Pulmonary artery endothelial cell (primary cell): ENCODE measurements around the gene RPS6KC1. TPM values are rescaled to one million over a fixed set of nuclear protein-coding genes. Genes with fewer than 3 reads are reported as not detected.
"Not testable (repeated sequence)": the region's sequence is repeated elsewhere in the genome, so short reads cannot be mapped to it uniquely, and the experiment has no call there.

Source experiments
- DNase-seq: peaks from one replicate; pipeline ENCODE4 v3.0.0-alpha.2; 2011; ENCODE audit warnings: low read depth, low spot score
- total RNA-seq: library from RNA; depleted of rRNA; stranded (reverse); fragments of >200 nt; gene quantifications from 2 replicates; pipeline ENCODE4 v1.2.3, GENCODE V29; 2014

RPS6KC1 gene
- total RNA-seq, 1 donor from 2014 or later, result 19.7 TPM

GRCh38 chr1:213276236-213276635 lies 225.2 kb downstream of the RPS6KC1 start:
- no peak for DNase-seq

- no peak for DNase-seq
These were observed 226.0 kb downstream of the RPS6KC1 start for GRCh38 chr1:213277036-213277435.

GRCh38 chr1:213279410-213279809 lies 228.4 kb downstream of the RPS6KC1 start:
- DNase-seq, result no peak

- DNase-seq, result no peak
These were observed 230.7 kb downstream of the RPS6KC1 start for GRCh38 chr1:213281640-213282301.

GRCh38 chr1:213284626-213285025 lies 233.6 kb downstream of the RPS6KC1 start:
- DNase-seq, result no peak

- no peak for DNase-seq
These were observed 235.2 kb downstream of the RPS6KC1 start for GRCh38 chr1:213286235-213286634.

- DNase-seq, result no peak
These were observed 236.9 kb downstream of the RPS6KC1 start for GRCh38 chr1:213287987-213288386.

GRCh38 chr1:213291526-213291925 lies 240.5 kb downstream of the RPS6KC1 start:
- DNase-seq, result no peak

GRCh38 chr1:213292614-213293013 lies 241.6 kb downstream of the RPS6KC1 start:
- no peak for DNase-seq

- DNase-seq, result no peak
These were observed 244.8 kb downstream of the RPS6KC1 start for GRCh38 chr1:213295860-213296259.

GRCh38 chr1:213296558-213296957 lies 245.5 kb downstream of the RPS6KC1 start:
- DNase-seq, result no peak

- DNase-seq, result no peak
These were observed 246.0 kb downstream of the RPS6KC1 start for GRCh38 chr1:213297021-213297420.

GRCh38 chr1:213300433-213300832 lies 249.4 kb downstream of the RPS6KC1 start:
- DNase-seq, result no peak

- DNase-seq, result not testable (repeated sequence)
These were observed 250.5 kb downstream of the RPS6KC1 start for GRCh38 chr1:213301524-213301923.

GRCh38 chr1:213303286-213303685 lies 252.2 kb downstream of the RPS6KC1 start:
- DNase-seq, result no peak

GRCh38 chr1:213315571-213315970 lies 264.5 kb downstream of the RPS6KC1 start:
- DNase-seq, result no peak

GRCh38 chr1:213318458-213318857 lies 267.4 kb downstream of the RPS6KC1 start:
- DNase-seq, result not testable (repeated sequence)

GRCh38 chr1:213320191-213320870 lies 269.3 kb downstream of the RPS6KC1 start:
- DNase-seq, result no peak

Other genes with a start within 250 kb of the RPS6KC1 start
- not detected in 2 replicates for gene SPATA45, start 203.6 kb upstream of the RPS6KC1 start, total RNA-seq
- gene FLVCR1, start 193.0 kb upstream of the RPS6KC1 start, total RNA-seq, result 8.9 and 14.5 TPM in 2 replicates
- gene VASH2, start 100.7 kb upstream of the RPS6KC1 start, total RNA-seq, result 0.07 and 0.14 TPM in 2 replicates
- gene ANGEL2, start 35.4 kb upstream of the RPS6KC1 start, total RNA-seq, result 46.4 and 50.8 TPM in 2 replicates